HCT116 (cell line): ENCODE measurements around the gene ADCY1. TPM values are rescaled to one million over a fixed set of nuclear protein-coding genes. Genes with fewer than 3 reads are reported as not detected.

Source experiments
- ATAC-seq: fragments of 200-7000 bp; cut with Tn5 transposase; 2 replicates; pipeline ENCODE4 v1.9.1; 2020; ENCODE audit warnings: mild to moderate bottlenecking, moderate library complexity
- BruUV-seq: library from RNA; stranded (reverse); fragments of 400-500 nt; replicated peaks from 2 replicates; lab custom pipeline; 2021; lab: Mats Ljungman, UMichigan
- CTCF ChIA-PET: fragments of 300-600 bp; sonication (Branson Sonifier 250); formaldehyde crosslinking; loops from one replicate; lab custom pipeline; 2021; ENCODE audit warnings: antibody characterized with exemption; lab: Charles Lee
- POLR2A ChIA-PET: fragments of 300-600, 350-600 bp; sonication (Branson Sonifier 250); formaldehyde crosslinking; loops from one replicate; lab custom pipeline; 2021; ENCODE audit warnings: antibody characterized with exemption; lab: Charles Lee
- RAD21 ChIA-PET, 2 experiments: fragments of 300-600 bp; sonication (Branson Sonifier 250); formaldehyde crosslinking; loops; one replicate each; lab custom pipeline; 2023; ENCODE audit warnings: low total read pairs in 2 of 2; ENCODE audit not compliant: uncharacterized antibody in 2 of 2, unreplicated experiment in 2 of 2, low non-redundant PET in 1 of 2; lab: Charles Lee
- DNase-seq: peaks from one replicate; pipeline ENCODE4 v3.0.0-alpha.2; 2010; ENCODE audit warnings: low read depth, low spot score
- H2AFZ ChIP-seq: fragments of 200-600 bp; shearing (Covaris generic), sonication (generic); 2 replicates; pipeline ENCODE4 v1.6.1; 2017; ENCODE audit warnings: low read depth, mixed run types, mixed read lengths, antibody characterized with exemption, low read length; ENCODE audit not compliant: poor library complexity, severe bottlenecking
- H3K27ac ChIP-seq: 2 replicates; pipeline ENCODE4 v1.5.1; 2012; ENCODE audit warnings: low read depth, low read length
- H3K27me3 ChIP-seq: fragments of 200-600 bp; sonication (generic); 2 replicates; pipeline ENCODE4 v1.6.1; 2016; ENCODE audit warnings: mixed run types, low read length, mixed read lengths; ENCODE audit not compliant: insufficient read depth
- H3K36me3 ChIP-seq, 2 experiments: fragments of 200-500 bp in 1 of 2; fragments of 200-600 bp in 1 of 2; sonication (Bioruptor generic) in 1 of 2; sonication (generic) in 1 of 2; 2 replicates each; pipeline versions ENCODE4 v1.5.1 to v1.6.1; 2014 to 2016; ENCODE audit warnings: low read length in 2 of 2, inconsistent platforms in 1 of 2, mixed read lengths in 1 of 2, mixed run types in 1 of 2; ENCODE audit not compliant: insufficient read depth in 2 of 2, control insufficient read depth in 1 of 2
- H3K4me1 ChIP-seq, 2 experiments: fragments of 200-600 bp in 1 of 2; sonication (generic) in 1 of 2; 2 replicates each; pipeline versions ENCODE4 v1.5.1 to v1.6.1; 2012 to 2017; ENCODE audit warnings: low read length in 2 of 2, inconsistent platforms in 1 of 2, mild to moderate bottlenecking in 1 of 2, mixed read lengths in 1 of 2, mixed run types in 1 of 2, moderate library complexity in 1 of 2; ENCODE audit not compliant: insufficient read depth in 2 of 2, control insufficient read depth in 1 of 2
- H3K4me2 ChIP-seq: fragments of 200-600 bp; sonication (generic); 2 replicates; pipeline ENCODE4 v1.6.1; 2017; ENCODE audit warnings: mixed run types, low read length, mixed read lengths
- H3K4me3 ChIP-seq, 2 experiments: fragments of 200-600 bp in 1 of 2; sonication (generic) in 1 of 2; replicated peaks in 1 of 2; 2 replicates each; pipeline ENCODE4 v1.5.1; 2011 to 2016; ENCODE audit warnings: low read length in 2 of 2, control low read depth in 1 of 2, low read depth in 1 of 2, mild to moderate bottlenecking in 1 of 2, mixed read lengths in 1 of 2, mixed run types in 1 of 2
- H3K79me2 ChIP-seq: fragments of 200-600 bp; sonication (generic); 2 replicates; pipeline ENCODE4 v1.6.1; 2017; ENCODE audit warnings: mild to moderate bottlenecking, mixed run types, low read length, moderate library complexity, mixed read lengths; ENCODE audit not compliant: insufficient read depth
- H3K9ac ChIP-seq: fragments of 200-600 bp; sonication (generic); 2 replicates; pipeline ENCODE4 v1.6.1; 2016; ENCODE audit warnings: low read length, mixed read lengths
- H3K9me2 ChIP-seq: fragments of 200-600 bp; sonication (generic), shearing (Covaris generic); 2 replicates; pipeline ENCODE4 v1.6.1; 2017; ENCODE audit warnings: mixed run types, mild to moderate bottlenecking, moderate library complexity; ENCODE audit not compliant: insufficient read depth
- H3K9me3 ChIP-seq, 2 experiments: fragments of 200-500 bp in 1 of 2; fragments of 200-600 bp in 1 of 2; sonication (Bioruptor generic) in 1 of 2; sonication (generic) in 1 of 2; 2 replicates each; pipeline ENCODE4 v1.6.1; 2014 to 2017; ENCODE audit warnings: low read length in 2 of 2, mixed read lengths in 2 of 2, inconsistent platforms in 1 of 2, low read depth in 1 of 2, mild to moderate bottlenecking in 1 of 2, mixed run types in 1 of 2, moderate library complexity in 1 of 2; ENCODE audit not compliant: control insufficient read depth in 1 of 2, insufficient read depth in 1 of 2
- H4K20me1 ChIP-seq: fragments of 200-600 bp; sonication (generic), shearing (Covaris generic); 2 replicates; pipeline ENCODE4 v1.6.1; 2017; ENCODE audit warnings: mixed run types, mild to moderate bottlenecking, moderate library complexity; ENCODE audit not compliant: insufficient read depth
- ATF3 ChIP-seq: IDR thresholded peaks from 2 replicates; pipeline ENCODE4 v1.6.1; 2012
- CTCF ChIP-seq, 3 experiments: fragments of 200-600 bp in 1 of 3; sonication (generic) in 1 of 3; IDR thresholded peaks in 2 of 3; conservative IDR thresholded peaks in 1 of 3; 2 replicates each; pipeline ENCODE4 v1.5.1; 2012 to 2017; ENCODE audit warnings: low read depth in 2 of 3, low read length in 2 of 3, antibody characterized with exemption in 1 of 3, borderline replicate concordance in 1 of 3, control low read depth in 1 of 3, mild to moderate bottlenecking in 1 of 3, mixed read lengths in 1 of 3, mixed run types in 1 of 3, moderate library complexity in 1 of 3; ENCODE audit not compliant: insufficient read depth in 1 of 3
- EGR1 ChIP-seq: IDR thresholded peaks from 2 replicates; pipeline ENCODE4 v1.6.1; 2012; ENCODE audit warnings: low read depth
- ELF1 ChIP-seq: IDR thresholded peaks from 2 replicates; pipeline ENCODE4 v1.6.1; 2012; ENCODE audit warnings: low read depth, borderline replicate concordance
- EZH2 ChIP-seq: fragments of 200-600 bp; sonication (generic); IDR thresholded peaks from 2 replicates; pipeline ENCODE4 v1.6.1; 2017; ENCODE audit warnings: antibody characterized with exemption, mixed run types
- EZH2phosphoT487 ChIP-seq: fragments of 200-600 bp; IDR thresholded peaks from 2 replicates; pipeline ENCODE4 v1.6.1; 2018; ENCODE audit warnings: antibody characterized with exemption, borderline replicate concordance
- FOSL1 ChIP-seq: IDR thresholded peaks from 2 replicates; pipeline ENCODE4 v1.6.1; 2012; ENCODE audit warnings: low read depth
- JUND ChIP-seq: IDR thresholded peaks from 2 replicates; pipeline ENCODE4 v1.6.1; 2012
- POLR2AphosphoS5 ChIP-seq: IDR thresholded peaks from 2 replicates; pipeline ENCODE4 v1.6.1; 2011; ENCODE audit warnings: mild to moderate bottlenecking, low read depth, low read length, moderate library complexity
- RAD21 ChIP-seq: IDR thresholded peaks from 2 replicates; pipeline ENCODE4 v1.6.1; 2012; ENCODE audit warnings: low read depth, mild to moderate bottlenecking
- REST ChIP-seq: IDR thresholded peaks from 2 replicates; pipeline ENCODE4 v1.6.1; 2012; ENCODE audit warnings: low read depth
- SIN3A ChIP-seq: IDR thresholded peaks from 2 replicates; pipeline ENCODE4 v1.6.1; 2012; ENCODE audit warnings: low read depth
- SP1 ChIP-seq: IDR thresholded peaks from 2 replicates; pipeline ENCODE4 v1.6.1; 2012; ENCODE audit warnings: low read depth
- TCF7L2 ChIP-seq: IDR thresholded peaks from 2 replicates; pipeline ENCODE4 v1.7.0; 2011; ENCODE audit warnings: borderline replicate concordance, inconsistent platforms; ENCODE audit not compliant: insufficient read depth, insufficient read length; ENCODE audit errors: extremely low read depth
- ZFX ChIP-seq: fragments of 450-650 bp; IDR thresholded peaks from 2 replicates; pipeline ENCODE4 v1.6.1; 2017
- ZNF274 ChIP-seq: fragments of 200-500 bp; sonication (Bioruptor generic); IDR thresholded peaks from 2 replicates; pipeline ENCODE4 v1.6.1; 2014; ENCODE audit warnings: mild to moderate bottlenecking, low read depth, low read length, inconsistent platforms
- intact Hi-C: fragments of 100-400 bp; cut with micrococcal nuclease; formaldehyde crosslinking; loops from 2 replicates; pipeline ENCODE4 v1.10.0; 2022
- total RNA-seq: library from RNA; stranded (reverse); gene quantifications from one replicate; pipeline ENCODE4 v1.2.1, GENCODE V29; 2021; ENCODE audit not compliant: unreplicated experiment

The ADCY1 gene
- total RNA-seq, 1 experiment from 2014 or later: 0.05 TPM

- Histone ChIP-seq H3K79me2 (no peaks in the 10 kb centered on the region), H3K4me2 (no peak overlapping the region), H3K36me3 (no peaks in the 10 kb centered on the region), H3K9me3 (no peaks in the 10 kb centered on the region), H3K9ac (no peak overlapping the region), H3K4me1 (no peaks in the 10 kb centered on the region), H2AFZ (no peak overlapping the region), H4K20me1 (no peaks in the 10 kb centered on the region), H3K9me2 (no peaks in the 10 kb centered on the region), H3K27ac (no peak overlapping the region), H3K27me3 (peaks cover 61% of the 10 kb centered on the region), H3K4me3 (no peak overlapping the region)
- TF ChIP-seq EGR1: no peak
- no peak for TF ChIP-seq SP1
- no peak for TF ChIP-seq EZH2phosphoT487
- TF ChIP-seq REST: no peak
- no peak for TF ChIP-seq ATF3
- no peak for TF ChIP-seq POLR2AphosphoS5
- TF ChIP-seq EZH2: no peak
- no peak for TF ChIP-seq ZFX
- no peak for TF ChIP-seq FOSL1
- TF ChIP-seq TCF7L2: no peak
- TF ChIP-seq ELF1: no peak
- TF ChIP-seq SIN3A: no peak
- TF ChIP-seq CTCF (IDR thresholded peaks at IDR 0.05 in 2 of 3, conservative IDR thresholded peaks at IDR 0.05 in 1 of 3; ENCODE audit: borderline replicate concordance in 1 of 3, insufficient read depth in 1 of 3, low read depth in 2 of 3, low read length in 2 of 3): no peak
- no peak for TF ChIP-seq ZNF274
- TF ChIP-seq JUND: no peak
- TF ChIP-seq RAD21: no peak
- ChIA-PET RAD21 (no interaction called here), POLR2A (no interaction called here), CTCF (no interaction called here)
- intact Hi-C loops: no loop called here
- DNase-seq (no peak), ATAC-seq (no peak)
- no TSS peak for BruUV-seq
Measured at GRCh38 chr7:45564886-45565455, 9.2 kb upstream of the ADCY1 start.
